ENCODE data around the gene LDLRAD4. TPM values are rescaled to one million over a fixed set of nuclear protein-coding genes. Genes with fewer than 3 reads are reported as not detected.

Gene LDLRAD4
- total RNA-seq, 1 donor from 2014 or later: 1.4 TPM

DNA sequence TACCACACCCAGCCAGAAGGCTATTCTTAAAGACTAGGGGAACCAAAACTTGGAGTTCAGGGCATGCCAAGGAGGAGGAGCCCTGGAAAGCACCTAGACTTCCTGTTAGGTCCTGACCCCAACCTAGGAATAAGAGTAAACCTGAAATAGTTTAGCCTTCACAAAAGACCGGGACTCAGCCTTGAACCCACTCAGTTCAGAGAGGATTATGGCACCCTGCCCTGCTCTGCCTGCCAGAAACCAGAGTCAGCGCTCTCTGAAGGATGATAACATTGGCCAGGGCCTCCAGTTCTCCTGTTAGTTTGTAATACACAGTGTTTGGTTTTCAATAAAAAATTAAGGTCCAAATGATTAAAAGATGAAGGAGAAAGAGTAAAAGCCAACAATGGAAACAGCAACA, 96.4 kb downstream of the LDLRAD4 start:
- H3K9me3 Mint-ChIP-seq: peaks cover 8% of the 10 kb centered on the region
- no peaks in the 10 kb centered on the region for H3K27me3 Mint-ChIP-seq (ENCODE audit: low read depth)
- no peak for DNase-seq (ENCODE audit: low read depth, low spot score)
- no peak for TF ChIP-seq CTCF (conservative IDR thresholded peaks at IDR 0.05)
- H3K36me3 Mint-ChIP-seq (ENCODE audit: low read depth): peaks cover 13% of the 10 kb centered on the region
- H3K4me1 Mint-ChIP-seq: peaks cover 7% of the 10 kb centered on the region
- no peak overlapping the region for H3K27ac Mint-ChIP-seq (ENCODE audit: unreplicated experiment)
- no peak overlapping the region for H3K4me3 Mint-ChIP-seq

DNA sequence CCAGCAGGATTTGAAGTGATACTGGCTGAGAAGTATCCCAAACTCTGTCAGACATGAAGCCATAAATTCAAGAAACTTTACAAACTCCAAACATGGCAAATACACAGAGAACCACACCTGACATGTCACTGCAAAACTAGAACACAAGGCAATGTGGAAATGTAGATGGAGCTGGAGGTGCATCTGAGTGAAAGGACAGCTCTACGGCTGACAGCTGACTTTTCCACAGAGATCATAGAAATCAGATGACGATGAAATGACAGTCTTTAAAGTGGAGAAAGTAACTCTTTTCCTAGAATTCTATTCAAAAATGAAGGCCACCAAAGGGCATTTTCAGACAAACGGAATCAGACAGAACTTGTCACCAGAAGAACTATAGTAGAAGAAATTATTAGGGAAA, 97.5 kb downstream of the LDLRAD4 start:
- no peak overlapping the region for H3K27ac Mint-ChIP-seq (ENCODE audit: unreplicated experiment)
- H3K4me1 Mint-ChIP-seq: peaks cover 16% of the 10 kb centered on the region
- no peak for TF ChIP-seq CTCF (conservative IDR thresholded peaks at IDR 0.05)
- DNase-seq (ENCODE audit: low read depth, low spot score): no peak
- H3K9me3 Mint-ChIP-seq: peaks cover 8% of the 10 kb centered on the region
- no peaks in the 10 kb centered on the region for H3K27me3 Mint-ChIP-seq (ENCODE audit: low read depth)
- peaks cover 13% of the 10 kb centered on the region for H3K36me3 Mint-ChIP-seq (ENCODE audit: low read depth)
- no peak overlapping the region for H3K4me3 Mint-ChIP-seq

DNA sequence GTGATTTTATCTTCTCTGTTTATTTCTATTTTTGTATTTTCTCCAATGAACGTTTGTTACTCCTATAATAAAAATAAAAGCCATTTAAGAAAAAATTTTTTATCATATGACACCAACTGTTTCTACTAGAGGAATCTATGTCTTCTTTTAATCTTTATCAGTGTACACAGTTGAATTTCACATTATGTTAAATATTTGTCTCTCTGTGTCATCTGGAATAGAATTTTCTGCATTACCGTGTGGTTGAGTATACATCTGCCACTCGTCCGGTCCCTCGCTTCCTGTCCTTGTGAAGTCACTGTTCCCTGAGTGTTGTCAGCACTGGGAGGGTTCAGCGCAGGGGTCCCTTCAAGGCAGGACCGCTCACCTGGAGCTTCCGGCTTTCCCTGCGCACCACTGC, 99.2 kb downstream of the LDLRAD4 start:
- Mint-ChIP-seq H3K9me3 (peaks cover 8% of the 10 kb centered on the region), H3K4me1 (peaks cover 16% of the 10 kb centered on the region), H3K36me3 (ENCODE audit: low read depth) (peaks cover 13% of the 10 kb centered on the region), H3K4me3 (no peak overlapping the region), H3K27ac (ENCODE audit: unreplicated experiment) (no peak overlapping the region), H3K27me3 (ENCODE audit: low read depth) (no peaks in the 10 kb centered on the region)
- no peak for DNase-seq (ENCODE audit: low read depth, low spot score)
- no peak for TF ChIP-seq CTCF (conservative IDR thresholded peaks at IDR 0.05)

- peaks cover 16% of the 10 kb centered on the region for H3K4me1 Mint-ChIP-seq
- no peak overlapping the region for H3K4me3 Mint-ChIP-seq
- peaks cover 8% of the 10 kb centered on the region for H3K9me3 Mint-ChIP-seq
- DNase-seq (ENCODE audit: low read depth, low spot score): no peak
- no peak for TF ChIP-seq CTCF (conservative IDR thresholded peaks at IDR 0.05)
- H3K36me3 Mint-ChIP-seq (ENCODE audit: low read depth): peaks cover 13% of the 10 kb centered on the region
- no peaks in the 10 kb centered on the region for H3K27me3 Mint-ChIP-seq (ENCODE audit: low read depth)
- peak overlapping the region; percentile 79 for H3K27ac Mint-ChIP-seq (ENCODE audit: unreplicated experiment)
These were observed 100.4 kb downstream of the LDLRAD4 start for GRCh38 chr18:13318731-13319501.

DNA sequence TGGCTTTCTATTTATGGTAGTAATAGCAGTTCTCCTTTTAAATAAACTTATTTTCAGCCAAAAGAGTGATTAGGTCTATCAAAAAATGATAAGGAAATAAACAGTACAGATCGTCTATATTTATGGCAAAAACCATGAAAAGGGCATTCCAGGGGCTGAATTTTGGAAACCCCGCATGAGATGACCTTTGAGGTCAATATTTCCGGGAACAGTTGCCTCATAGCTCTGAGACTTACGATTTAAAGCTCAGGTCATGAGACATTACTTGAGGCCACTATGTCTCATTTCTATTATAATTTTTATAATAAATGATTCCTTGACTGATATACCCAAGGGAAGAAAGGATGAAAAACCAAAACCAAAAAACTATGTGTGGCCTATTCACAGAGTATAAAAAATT, 101.1 kb downstream of the LDLRAD4 start:
- peaks cover 4% of the 10 kb centered on the region for H3K9me3 Mint-ChIP-seq
- peaks cover 9% of the 10 kb centered on the region for H3K36me3 Mint-ChIP-seq (ENCODE audit: low read depth)
- H3K4me3 Mint-ChIP-seq: no peak overlapping the region
- peaks cover 16% of the 10 kb centered on the region for H3K4me1 Mint-ChIP-seq
- no peak for DNase-seq (ENCODE audit: low read depth, low spot score)
- no peak overlapping the region for H3K27ac Mint-ChIP-seq (ENCODE audit: unreplicated experiment)
- no peaks in the 10 kb centered on the region for H3K27me3 Mint-ChIP-seq (ENCODE audit: low read depth)
- no peak for TF ChIP-seq CTCF (conservative IDR thresholded peaks at IDR 0.05)

Measured in neural crest cell (in vitro differentiated cells).